ENCODE data around the gene HOTAIR.

GRCh38 chr12:53993162-53994008 lies 18.6 kb upstream of the HOTAIR start:
- TF ChIP-seq, protein P1, sequence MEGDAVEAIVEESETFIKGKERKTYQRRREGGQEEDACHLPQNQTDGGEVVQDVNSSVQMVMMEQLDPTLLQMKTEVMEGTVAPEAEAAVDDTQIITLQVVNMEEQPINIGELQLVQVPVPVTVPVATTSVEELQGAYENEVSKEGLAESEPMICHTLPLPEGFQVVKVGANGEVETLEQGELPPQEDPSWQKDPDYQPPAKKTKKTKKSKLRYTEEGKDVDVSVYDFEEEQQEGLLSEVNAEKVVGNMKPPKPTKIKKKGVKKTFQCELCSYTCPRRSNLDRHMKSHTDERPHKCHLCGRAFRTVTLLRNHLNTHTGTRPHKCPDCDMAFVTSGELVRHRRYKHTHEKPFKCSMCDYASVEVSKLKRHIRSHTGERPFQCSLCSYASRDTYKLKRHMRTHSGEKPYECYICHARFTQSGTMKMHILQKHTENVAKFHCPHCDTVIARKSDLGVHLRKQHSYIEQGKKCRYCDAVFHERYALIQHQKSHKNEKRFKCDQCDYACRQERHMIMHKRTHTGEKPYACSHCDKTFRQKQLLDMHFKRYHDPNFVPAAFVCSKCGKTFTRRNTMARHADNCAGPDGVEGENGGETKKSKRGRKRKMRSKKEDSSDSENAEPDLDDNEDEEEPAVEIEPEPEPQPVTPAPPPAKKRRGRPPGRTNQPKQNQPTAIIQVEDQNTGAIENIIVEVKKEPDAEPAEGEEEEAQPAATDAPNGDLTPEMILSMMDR (IDR thresholded peaks at IDR 0.05): no peak
- TF ChIP-seq POLR2AphosphoS5 (IDR thresholded peaks at IDR 0.05): no peak
